ENCODE data around the gene PHF12.

DNA sequence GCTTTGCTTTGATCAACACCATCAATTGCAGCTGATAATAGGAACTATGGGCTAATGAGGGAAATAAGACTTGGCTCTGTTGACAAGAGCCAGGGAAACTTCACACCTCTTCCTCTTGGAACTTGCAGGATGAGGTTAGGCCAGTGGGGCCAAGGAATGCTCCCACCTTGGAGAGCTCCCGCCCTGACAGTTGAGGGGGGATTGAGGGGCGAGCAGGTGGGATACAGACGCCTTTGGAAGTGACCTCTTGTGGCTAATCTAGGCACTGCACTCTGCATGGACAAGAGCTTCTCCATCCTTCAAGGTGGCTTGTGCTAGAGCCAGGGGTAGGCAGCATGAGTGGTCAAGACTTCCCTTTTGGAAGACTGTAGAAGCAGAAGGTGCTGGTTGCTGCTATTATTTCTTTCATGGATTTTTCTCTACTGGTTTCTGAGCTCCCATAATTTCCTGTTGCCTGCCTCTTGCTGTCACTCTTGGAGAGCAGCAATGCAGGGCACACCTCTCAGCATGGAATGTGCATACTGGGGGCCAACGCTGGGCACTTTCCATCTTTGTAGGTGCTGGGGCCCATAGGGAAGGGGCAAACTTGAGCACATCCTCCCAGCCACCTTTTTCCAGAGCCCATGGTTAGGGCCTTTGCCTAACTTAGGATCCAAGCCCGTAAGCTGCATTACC lies 2.3 kb upstream of the PHF12 start:
- TF ChIP-seq POLR2AphosphoS5 (IDR thresholded peaks at IDR 0.05; ENCODE audit: low read depth) (no peak), CREB1 (CRISPR knock-in tag; IDR thresholded peaks at IDR 0.05; ENCODE audit: low read depth) (peak; percentile 24; the same call in 1 of the 2 replicates), EZH2phosphoT487 (IDR thresholded peaks at IDR 0.05; ENCODE audit: unreplicated experiment) (no peak), JUNB (IDR thresholded peaks at IDR 0.05; ENCODE audit: unreplicated experiment) (no peak), EZH2 (IDR thresholded peaks at IDR 0.05; ENCODE audit: low read depth, unreplicated experiment) (no peak), ZNF114 (CRISPR knock-in tag; IDR thresholded peaks at IDR 0.05) (no peak), ZNF331 (CRISPR knock-in tag; IDR thresholded peaks at IDR 0.05; ENCODE audit: low read depth) (no peak), STAT1 (IDR thresholded peaks at IDR 0.05; ENCODE audit: unreplicated experiment) (no peak), NANOG (IDR thresholded peaks at IDR 0.05; ENCODE audit: borderline replicate concordance) (no peak)
- TF ChIP-seq, protein P1, sequence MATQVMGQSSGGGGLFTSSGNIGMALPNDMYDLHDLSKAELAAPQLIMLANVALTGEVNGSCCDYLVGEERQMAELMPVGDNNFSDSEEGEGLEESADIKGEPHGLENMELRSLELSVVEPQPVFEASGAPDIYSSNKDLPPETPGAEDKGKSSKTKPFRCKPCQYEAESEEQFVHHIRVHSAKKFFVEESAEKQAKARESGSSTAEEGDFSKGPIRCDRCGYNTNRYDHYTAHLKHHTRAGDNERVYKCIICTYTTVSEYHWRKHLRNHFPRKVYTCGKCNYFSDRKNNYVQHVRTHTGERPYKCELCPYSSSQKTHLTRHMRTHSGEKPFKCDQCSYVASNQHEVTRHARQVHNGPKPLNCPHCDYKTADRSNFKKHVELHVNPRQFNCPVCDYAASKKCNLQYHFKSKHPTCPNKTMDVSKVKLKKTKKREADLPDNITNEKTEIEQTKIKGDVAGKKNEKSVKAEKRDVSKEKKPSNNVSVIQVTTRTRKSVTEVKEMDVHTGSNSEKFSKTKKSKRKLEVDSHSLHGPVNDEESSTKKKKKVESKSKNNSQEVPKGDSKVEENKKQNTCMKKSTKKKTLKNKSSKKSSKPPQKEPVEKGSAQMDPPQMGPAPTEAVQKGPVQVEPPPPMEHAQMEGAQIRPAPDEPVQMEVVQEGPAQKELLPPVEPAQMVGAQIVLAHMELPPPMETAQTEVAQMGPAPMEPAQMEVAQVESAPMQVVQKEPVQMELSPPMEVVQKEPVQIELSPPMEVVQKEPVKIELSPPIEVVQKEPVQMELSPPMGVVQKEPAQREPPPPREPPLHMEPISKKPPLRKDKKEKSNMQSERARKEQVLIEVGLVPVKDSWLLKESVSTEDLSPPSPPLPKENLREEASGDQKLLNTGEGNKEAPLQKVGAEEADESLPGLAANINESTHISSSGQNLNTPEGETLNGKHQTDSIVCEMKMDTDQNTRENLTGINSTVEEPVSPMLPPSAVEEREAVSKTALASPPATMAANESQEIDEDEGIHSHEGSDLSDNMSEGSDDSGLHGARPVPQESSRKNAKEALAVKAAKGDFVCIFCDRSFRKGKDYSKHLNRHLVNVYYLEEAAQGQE (IDR thresholded peaks at IDR 0.05; ENCODE audit: unreplicated experiment), result peak; percentile 96
- TF ChIP-seq, protein P2, sequence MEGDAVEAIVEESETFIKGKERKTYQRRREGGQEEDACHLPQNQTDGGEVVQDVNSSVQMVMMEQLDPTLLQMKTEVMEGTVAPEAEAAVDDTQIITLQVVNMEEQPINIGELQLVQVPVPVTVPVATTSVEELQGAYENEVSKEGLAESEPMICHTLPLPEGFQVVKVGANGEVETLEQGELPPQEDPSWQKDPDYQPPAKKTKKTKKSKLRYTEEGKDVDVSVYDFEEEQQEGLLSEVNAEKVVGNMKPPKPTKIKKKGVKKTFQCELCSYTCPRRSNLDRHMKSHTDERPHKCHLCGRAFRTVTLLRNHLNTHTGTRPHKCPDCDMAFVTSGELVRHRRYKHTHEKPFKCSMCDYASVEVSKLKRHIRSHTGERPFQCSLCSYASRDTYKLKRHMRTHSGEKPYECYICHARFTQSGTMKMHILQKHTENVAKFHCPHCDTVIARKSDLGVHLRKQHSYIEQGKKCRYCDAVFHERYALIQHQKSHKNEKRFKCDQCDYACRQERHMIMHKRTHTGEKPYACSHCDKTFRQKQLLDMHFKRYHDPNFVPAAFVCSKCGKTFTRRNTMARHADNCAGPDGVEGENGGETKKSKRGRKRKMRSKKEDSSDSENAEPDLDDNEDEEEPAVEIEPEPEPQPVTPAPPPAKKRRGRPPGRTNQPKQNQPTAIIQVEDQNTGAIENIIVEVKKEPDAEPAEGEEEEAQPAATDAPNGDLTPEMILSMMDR (conservative IDR thresholded peaks at IDR 0.05; ENCODE audit: low read depth in 2 of 2), result peak; percentile 85 to 90
- TF ChIP-seq, protein P3, sequence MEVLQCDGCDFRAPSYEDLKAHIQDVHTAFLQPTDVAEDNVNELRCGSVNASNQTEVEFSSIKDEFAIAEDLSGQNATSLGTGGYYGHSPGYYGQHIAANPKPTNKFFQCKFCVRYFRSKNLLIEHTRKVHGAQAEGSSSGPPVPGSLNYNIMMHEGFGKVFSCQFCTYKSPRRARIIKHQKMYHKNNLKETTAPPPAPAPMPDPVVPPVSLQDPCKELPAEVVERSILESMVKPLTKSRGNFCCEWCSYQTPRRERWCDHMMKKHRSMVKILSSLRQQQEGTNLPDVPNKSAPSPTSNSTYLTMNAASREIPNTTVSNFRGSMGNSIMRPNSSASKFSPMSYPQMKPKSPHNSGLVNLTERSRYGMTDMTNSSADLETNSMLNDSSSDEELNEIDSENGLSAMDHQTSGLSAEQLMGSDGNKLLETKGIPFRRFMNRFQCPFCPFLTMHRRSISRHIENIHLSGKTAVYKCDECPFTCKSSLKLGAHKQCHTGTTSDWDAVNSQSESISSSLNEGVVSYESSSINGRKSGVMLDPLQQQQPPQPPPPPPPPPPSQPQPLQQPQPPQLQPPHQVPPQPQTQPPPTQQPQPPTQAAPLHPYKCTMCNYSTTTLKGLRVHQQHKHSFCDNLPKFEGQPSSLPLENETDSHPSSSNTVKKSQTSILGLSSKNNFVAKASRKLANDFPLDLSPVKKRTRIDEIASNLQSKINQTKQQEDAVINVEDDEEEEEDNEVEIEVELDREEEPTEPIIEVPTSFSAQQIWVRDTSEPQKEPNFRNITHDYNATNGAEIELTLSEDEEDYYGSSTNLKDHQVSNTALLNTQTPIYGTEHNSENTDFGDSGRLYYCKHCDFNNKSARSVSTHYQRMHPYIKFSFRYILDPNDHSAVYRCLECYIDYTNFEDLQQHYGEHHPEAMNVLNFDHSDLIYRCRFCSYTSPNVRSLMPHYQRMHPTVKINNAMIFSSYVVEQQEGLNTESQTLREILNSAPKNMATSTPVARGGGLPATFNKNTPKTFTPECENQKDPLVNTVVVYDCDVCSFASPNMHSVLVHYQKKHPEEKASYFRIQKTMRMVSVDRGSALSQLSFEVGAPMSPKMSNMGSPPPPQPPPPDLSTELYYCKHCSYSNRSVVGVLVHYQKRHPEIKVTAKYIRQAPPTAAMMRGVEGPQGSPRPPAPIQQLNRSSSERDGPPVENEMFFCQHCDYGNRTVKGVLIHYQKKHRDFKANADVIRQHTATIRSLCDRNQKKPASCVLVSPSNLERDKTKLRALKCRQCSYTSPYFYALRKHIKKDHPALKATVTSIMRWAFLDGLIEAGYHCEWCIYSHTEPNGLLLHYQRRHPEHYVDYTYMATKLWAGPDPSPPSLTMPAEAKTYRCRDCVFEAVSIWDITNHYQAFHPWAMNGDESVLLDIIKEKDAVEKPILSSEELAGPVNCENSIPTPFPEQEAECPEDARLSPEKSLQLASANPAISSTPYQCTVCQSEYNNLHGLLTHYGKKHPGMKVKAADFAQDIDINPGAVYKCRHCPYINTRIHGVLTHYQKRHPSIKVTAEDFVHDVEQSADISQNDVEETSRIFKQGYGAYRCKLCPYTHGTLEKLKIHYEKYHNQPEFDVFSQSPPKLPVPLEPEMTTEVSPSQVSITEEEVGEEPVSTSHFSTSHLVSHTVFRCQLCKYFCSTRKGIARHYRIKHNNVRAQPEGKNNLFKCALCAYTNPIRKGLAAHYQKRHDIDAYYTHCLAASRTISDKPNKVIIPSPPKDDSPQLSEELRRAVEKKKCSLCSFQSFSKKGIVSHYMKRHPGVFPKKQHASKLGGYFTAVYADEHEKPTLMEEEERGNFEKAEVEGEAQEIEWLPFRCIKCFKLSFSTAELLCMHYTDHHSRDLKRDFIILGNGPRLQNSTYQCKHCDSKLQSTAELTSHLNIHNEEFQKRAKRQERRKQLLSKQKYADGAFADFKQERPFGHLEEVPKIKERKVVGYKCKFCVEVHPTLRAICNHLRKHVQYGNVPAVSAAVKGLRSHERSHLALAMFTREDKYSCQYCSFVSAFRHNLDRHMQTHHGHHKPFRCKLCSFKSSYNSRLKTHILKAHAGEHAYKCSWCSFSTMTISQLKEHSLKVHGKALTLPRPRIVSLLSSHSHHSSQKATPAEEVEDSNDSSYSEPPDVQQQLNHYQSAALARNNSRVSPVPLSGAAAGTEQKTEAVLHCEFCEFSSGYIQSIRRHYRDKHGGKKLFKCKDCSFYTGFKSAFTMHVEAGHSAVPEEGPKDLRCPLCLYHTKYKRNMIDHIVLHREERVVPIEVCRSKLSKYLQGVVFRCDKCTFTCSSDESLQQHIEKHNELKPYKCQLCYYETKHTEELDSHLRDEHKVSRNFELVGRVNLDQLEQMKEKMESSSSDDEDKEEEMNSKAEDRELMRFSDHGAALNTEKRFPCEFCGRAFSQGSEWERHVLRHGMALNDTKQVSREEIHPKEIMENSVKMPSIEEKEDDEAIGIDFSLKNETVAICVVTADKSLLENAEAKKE (CRISPR knock-in tag; IDR thresholded peaks at IDR 0.05), result no peak
- TF ChIP-seq, protein P4, sequence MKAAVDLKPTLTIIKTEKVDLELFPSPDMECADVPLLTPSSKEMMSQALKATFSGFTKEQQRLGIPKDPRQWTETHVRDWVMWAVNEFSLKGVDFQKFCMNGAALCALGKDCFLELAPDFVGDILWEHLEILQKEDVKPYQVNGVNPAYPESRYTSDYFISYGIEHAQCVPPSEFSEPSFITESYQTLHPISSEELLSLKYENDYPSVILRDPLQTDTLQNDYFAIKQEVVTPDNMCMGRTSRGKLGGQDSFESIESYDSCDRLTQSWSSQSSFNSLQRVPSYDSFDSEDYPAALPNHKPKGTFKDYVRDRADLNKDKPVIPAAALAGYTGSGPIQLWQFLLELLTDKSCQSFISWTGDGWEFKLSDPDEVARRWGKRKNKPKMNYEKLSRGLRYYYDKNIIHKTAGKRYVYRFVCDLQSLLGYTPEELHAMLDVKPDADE (IDR thresholded peaks at IDR 0.05), result no peak

Measured in GM23338 (cell line).